ENCODE results near the gene DMC1.
A peak's percentile ranks its signal among the peaks of the same experiment; 100 is the strongest.

DMC1 gene

DNA sequence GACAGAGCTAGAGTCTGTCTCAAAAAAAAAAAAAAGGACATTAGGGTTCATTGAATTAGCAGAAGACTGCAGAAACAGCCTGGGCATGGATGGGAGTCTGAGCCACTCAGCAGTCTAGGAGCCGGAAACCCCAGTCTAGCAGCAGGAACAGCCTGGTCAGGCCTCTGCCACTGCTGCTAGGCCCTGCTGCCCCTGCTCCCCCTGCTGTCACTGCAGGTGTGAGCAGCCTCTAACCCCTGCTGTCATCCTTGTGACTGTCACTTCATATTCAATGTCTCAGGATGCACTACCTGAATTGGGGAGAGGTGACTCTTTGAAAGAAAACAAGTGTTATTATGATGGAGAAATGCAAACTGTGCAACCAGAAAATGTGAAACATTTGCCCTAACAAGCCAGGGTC is 56.9 kb downstream of the DMC1 start:
- Histone ChIP-seq H4K91ac (ENCODE audit: low read depth, low read length) (no peak overlapping the region), H3K18ac (ENCODE audit: low read length) (no peak overlapping the region), H3K4ac (ENCODE audit: low read depth, low read length) (no peak overlapping the region), H3K14ac (ENCODE audit: low read length) (no peak overlapping the region), H2BK120ac (ENCODE audit: insufficient read depth, low read length, poor library complexity) (no peak overlapping the region), H2AK5ac (ENCODE audit: low read length) (no peak overlapping the region), H4K12ac (ENCODE audit: low read depth, low read length) (no peak overlapping the region), H3K79me1 (ENCODE audit: low read length) (no peaks in the 10 kb centered on the region), H4K8ac (ENCODE audit: low read depth, low read length) (no peak overlapping the region), H3K4me1 (ENCODE audit: control insufficient read depth in 1 of 2, insufficient read depth in 2 of 2, low read length in 2 of 2) (peaks cover 0 to 2% of the 10 kb centered on the region in 2 experiments), H3K27ac (ENCODE audit: low read depth, low read length) (no peak overlapping the region), H3K9ac (ENCODE audit: low read length) (no peak overlapping the region), H3K9me3 (ENCODE audit: insufficient read depth, low read depth, low read length) (no peaks in the 10 kb centered on the region), H3K23ac (ENCODE audit: low read length) (no peak overlapping the region), H3K4me3 (ENCODE audit: low read depth, low read length) (no peak overlapping the region), H2BK5ac (ENCODE audit: low read depth, low read length, poor library complexity) (no peak overlapping the region), H3K79me2 (ENCODE audit: control insufficient read depth, insufficient read depth, low read length, poor library complexity) (no peaks in the 10 kb centered on the region), H3K4me2 (ENCODE audit: low read length) (no peak overlapping the region), H2BK12ac (ENCODE audit: low read length) (no peak overlapping the region), H3K27me3 (ENCODE audit: insufficient read depth, low read length) (no peaks in the 10 kb centered on the region), H2AFZ (ENCODE audit: insufficient read depth, low read length, poor library complexity) (no peak overlapping the region), H3K36me3 (ENCODE audit: control insufficient read depth in 1 of 2, insufficient read depth in 2 of 2, low read length in 2 of 2) (no peaks in the 10 kb centered on the region)
- no CpG with 5 or more reads among the region's 1 CpG for WGBS (ENCODE audit: extremely low coverage, insufficient coverage, insufficient read length)
- DNase-seq: no peak

DNA sequence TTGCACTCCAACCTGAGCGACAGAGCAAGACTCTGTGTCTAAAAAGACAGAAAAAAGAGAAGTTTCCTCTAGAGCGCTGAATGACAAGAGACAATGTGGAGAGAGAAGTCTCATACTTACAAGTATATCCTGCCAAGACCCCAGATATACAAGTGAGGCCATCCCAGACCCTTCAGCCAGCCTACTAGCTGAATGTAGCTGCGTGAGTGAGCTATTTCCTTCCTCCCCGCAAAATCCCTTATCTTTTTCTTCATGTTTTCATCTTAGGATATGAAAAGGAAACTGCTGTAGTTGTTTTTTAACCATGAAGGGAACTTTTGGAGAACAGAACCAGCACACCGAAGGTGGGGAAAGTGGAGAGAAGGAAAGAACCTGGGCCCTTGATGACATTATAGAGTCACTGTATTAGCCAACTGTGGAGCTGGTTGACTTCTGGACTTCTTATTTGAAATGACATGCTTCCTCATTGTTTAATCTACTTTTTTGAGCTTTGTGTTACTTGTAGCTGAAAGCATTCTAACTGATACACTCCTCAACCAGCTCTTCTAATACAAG is 59.5 kb downstream of the DMC1 start:
- DNase-seq: no peak
- H3K23ac ChIP-seq (ENCODE audit: low read length): no peak overlapping the region
- no CpG with 5 or more reads among the region's 5 CpGs for WGBS (ENCODE audit: extremely low coverage, insufficient coverage, insufficient read length)
- no peak overlapping the region for H2BK12ac ChIP-seq (ENCODE audit: low read length)
- no peaks in the 10 kb centered on the region for H3K27me3 ChIP-seq (ENCODE audit: insufficient read depth, low read length)
- no peak overlapping the region for H3K9ac ChIP-seq (ENCODE audit: low read length)
- H3K79me1 ChIP-seq (ENCODE audit: low read length): peaks cover 12% of the 10 kb centered on the region
- H3K9me3 ChIP-seq (ENCODE audit: insufficient read depth, low read depth, low read length): no peaks in the 10 kb centered on the region
- H4K8ac ChIP-seq (ENCODE audit: low read depth, low read length): no peak overlapping the region
- H3K4me2 ChIP-seq (ENCODE audit: low read length): no peak overlapping the region
- no peak overlapping the region for H4K12ac ChIP-seq (ENCODE audit: low read depth, low read length)
- no peak overlapping the region for H2AK5ac ChIP-seq (ENCODE audit: low read length)
- no peak overlapping the region for H4K91ac ChIP-seq (ENCODE audit: low read depth, low read length)
- H3K18ac ChIP-seq (ENCODE audit: low read length): no peak overlapping the region
- no peak overlapping the region for H3K14ac ChIP-seq (ENCODE audit: low read length)
- H3K79me2 ChIP-seq (ENCODE audit: control insufficient read depth, insufficient read depth, low read length, poor library complexity): peaks cover 11% of the 10 kb centered on the region
- no peaks in the 10 kb centered on the region for H3K36me3 ChIP-seq (ENCODE audit: control insufficient read depth in 1 of 2, insufficient read depth in 2 of 2, low read length in 2 of 2)
- no peak overlapping the region for H2BK120ac ChIP-seq (ENCODE audit: insufficient read depth, low read length, poor library complexity)
- no peak overlapping the region for H3K4ac ChIP-seq (ENCODE audit: low read depth, low read length)
- H2BK5ac ChIP-seq (ENCODE audit: low read depth, low read length, poor library complexity): no peak overlapping the region
- H3K27ac ChIP-seq (ENCODE audit: low read depth, low read length): no peak overlapping the region
- H3K4me1 ChIP-seq (ENCODE audit: control insufficient read depth in 1 of 2, insufficient read depth in 2 of 2, low read length in 2 of 2): peaks cover 0 to 7% of the 10 kb centered on the region in 2 experiments
- H3K4me3 ChIP-seq (ENCODE audit: low read depth, low read length): no peak overlapping the region
- H2AFZ ChIP-seq (ENCODE audit: insufficient read depth, low read length, poor library complexity): no peak overlapping the region

DNA sequence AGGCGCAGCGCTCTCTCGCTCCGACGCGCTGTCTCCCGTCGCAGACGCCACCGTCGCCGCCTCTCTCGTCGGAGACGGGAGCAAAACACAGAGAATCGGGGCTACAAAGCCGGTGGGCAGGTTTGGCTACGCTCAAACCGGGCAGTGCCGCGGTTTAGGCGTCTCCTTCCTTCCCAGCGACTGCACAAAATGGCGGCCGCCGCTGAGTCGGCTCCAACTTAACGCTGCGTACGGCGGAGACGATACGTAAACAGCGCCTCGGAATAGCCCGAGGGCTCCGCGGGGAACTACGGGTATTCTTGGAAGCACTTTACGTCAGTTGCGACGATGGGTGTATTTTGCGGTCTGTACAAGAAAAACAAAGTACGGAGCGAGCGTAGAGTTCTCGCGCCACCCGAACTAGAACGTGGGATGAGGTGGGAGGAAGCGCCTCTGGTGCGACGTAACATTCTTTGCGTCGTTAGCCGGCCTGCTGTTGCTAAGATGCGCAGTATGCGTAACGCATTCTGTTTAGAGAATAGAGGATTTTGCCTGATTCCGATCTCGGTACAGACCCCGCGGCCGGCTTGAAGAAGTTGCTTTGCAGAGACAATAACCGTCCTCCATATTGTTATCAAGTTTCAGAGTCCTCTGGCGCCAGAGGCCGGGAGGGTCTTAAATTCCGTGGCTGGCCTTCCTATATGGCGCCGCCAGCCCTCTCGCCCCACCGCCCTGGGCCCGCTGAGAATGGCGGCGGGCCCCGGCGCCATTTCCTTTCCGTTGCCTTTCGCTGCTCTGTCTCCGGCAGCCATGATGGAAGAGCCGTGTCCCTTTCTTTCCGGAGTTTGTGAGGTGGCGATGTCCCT is 63.6 kb downstream of the DMC1 start, which contains the start of gene DDX17:
Gene DDX17 (minus strand): TSS at position 194 of the 845 bp plus-strand sequence.
- Histone ChIP-seq H2AFZ (ENCODE audit: insufficient read depth, low read length, poor library complexity) (peak within 1 kb of the TSS; percentile 89), H3K79me1 (ENCODE audit: low read length) (peaks cover 14% of the 10 kb centered on the region), H3K4me2 (ENCODE audit: low read length) (peak within 1 kb of the TSS; percentile 69), H2BK120ac (ENCODE audit: insufficient read depth, low read length, poor library complexity) (peak within 1 kb of the TSS; percentile 82), H3K27me3 (ENCODE audit: insufficient read depth, low read length) (no peaks in the 10 kb centered on the region), H2AK5ac (ENCODE audit: low read length) (peak within 1 kb of the TSS; percentile 90), H3K4ac (ENCODE audit: low read depth, low read length) (peak within 1 kb of the TSS; percentile 87), H2BK5ac (ENCODE audit: low read depth, low read length, poor library complexity) (peak within 1 kb of the TSS; percentile 97), H4K91ac (ENCODE audit: low read depth, low read length) (peak within 1 kb of the TSS; percentile 99), H3K18ac (ENCODE audit: low read length) (peak within 1 kb of the TSS; percentile 98), H3K9ac (ENCODE audit: low read length) (peak within 1 kb of the TSS; percentile 100), H3K14ac (ENCODE audit: low read length) (peak within 1 kb of the TSS; percentile 99), H3K79me2 (ENCODE audit: control insufficient read depth, insufficient read depth, low read length, poor library complexity) (peaks cover 26% of the 10 kb centered on the region), H3K9me3 (ENCODE audit: insufficient read depth, low read depth, low read length) (no peaks in the 10 kb centered on the region), H4K8ac (ENCODE audit: low read depth, low read length) (peak within 1 kb of the TSS; percentile 99), H3K4me1 (ENCODE audit: control insufficient read depth in 1 of 2, insufficient read depth in 2 of 2, low read length in 2 of 2) (peaks cover 0 to 7% of the 10 kb centered on the region in 2 experiments), H3K23ac (ENCODE audit: low read length) (peak within 1 kb of the TSS; percentile 96), H3K36me3 (ENCODE audit: control insufficient read depth in 1 of 2, insufficient read depth in 2 of 2, low read length in 2 of 2) (peaks cover 2 to 7% of the 10 kb centered on the region in 2 experiments), H4K12ac (ENCODE audit: low read depth, low read length) (peak within 1 kb of the TSS; percentile 96), H2BK12ac (ENCODE audit: low read length) (peak within 1 kb of the TSS; percentile 47), H3K27ac (ENCODE audit: low read depth, low read length) (peak within 1 kb of the TSS; percentile 100), H3K4me3 (ENCODE audit: low read depth, low read length) (peak within 1 kb of the TSS; percentile 100)
- WGBS (ENCODE audit: extremely low coverage, insufficient coverage, insufficient read length): no CpG with 5 or more reads among the region's 83 CpGs
- peak; percentile 96 to 99 for DNase-seq

DNA sequence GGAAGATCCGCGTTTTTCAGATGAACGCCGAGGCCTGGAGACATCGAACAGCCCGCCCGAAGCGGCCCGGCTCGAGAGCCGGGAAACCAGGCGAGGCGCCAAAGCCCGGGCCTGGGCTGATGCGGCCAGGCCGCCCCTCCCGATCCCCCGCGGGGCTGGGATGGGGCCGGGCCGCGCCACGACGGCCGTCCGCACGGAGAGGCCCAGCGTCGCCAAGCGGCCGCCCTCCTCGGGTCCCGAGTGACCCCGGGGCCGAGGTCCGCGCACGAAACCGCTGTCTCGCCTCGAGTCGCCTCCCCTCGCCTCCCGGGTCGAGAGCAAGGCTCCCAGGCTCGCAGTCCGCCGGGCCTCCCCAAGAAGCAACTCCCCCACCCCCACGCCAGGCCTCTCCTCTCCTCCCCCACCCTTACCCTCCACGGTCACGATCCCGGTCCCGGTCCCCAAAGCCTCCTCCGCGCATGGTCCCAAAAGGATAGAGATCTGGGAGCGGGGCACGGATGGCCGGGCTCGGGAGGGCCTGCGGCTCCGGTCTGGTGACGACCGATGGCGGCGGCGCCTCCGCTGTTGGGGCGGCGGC is 64.4 kb downstream of the DMC1 start:
- H3K79me2 ChIP-seq (ENCODE audit: control insufficient read depth, insufficient read depth, low read length, poor library complexity): peaks cover 26% of the 10 kb centered on the region
- H4K8ac ChIP-seq (ENCODE audit: low read depth, low read length): peak overlapping the region; percentile 99
- peak overlapping the region; percentile 78 for H2AFZ ChIP-seq (ENCODE audit: insufficient read depth, low read length, poor library complexity)
- peak overlapping the region; percentile 87 for H3K4ac ChIP-seq (ENCODE audit: low read depth, low read length)
- no peaks in the 10 kb centered on the region for H3K9me3 ChIP-seq (ENCODE audit: insufficient read depth, low read depth, low read length)
- peak overlapping the region; percentile 99 for H4K91ac ChIP-seq (ENCODE audit: low read depth, low read length)
- H3K27me3 ChIP-seq (ENCODE audit: insufficient read depth, low read length): no peaks in the 10 kb centered on the region
- no peak overlapping the region for H2BK12ac ChIP-seq (ENCODE audit: low read length)
- WGBS (ENCODE audit: extremely low coverage, insufficient coverage, insufficient read length): no CpG with 5 or more reads among the region's 69 CpGs
- peak overlapping the region; percentile 82 for H2BK120ac ChIP-seq (ENCODE audit: insufficient read depth, low read length, poor library complexity)
- no peak overlapping the region for H3K23ac ChIP-seq (ENCODE audit: low read length)
- peak overlapping the region; percentile 53 for H3K4me2 ChIP-seq (ENCODE audit: low read length)
- H3K4me3 ChIP-seq (ENCODE audit: low read depth, low read length): peak overlapping the region; percentile 100
- H3K9ac ChIP-seq (ENCODE audit: low read length): peak overlapping the region; percentile 100
- peak overlapping the region; percentile 96 for H4K12ac ChIP-seq (ENCODE audit: low read depth, low read length)
- H2BK5ac ChIP-seq (ENCODE audit: low read depth, low read length, poor library complexity): peak overlapping the region; percentile 97
- H3K18ac ChIP-seq (ENCODE audit: low read length): peak overlapping the region; percentile 98
- H3K36me3 ChIP-seq (ENCODE audit: control insufficient read depth in 1 of 2, insufficient read depth in 2 of 2, low read length in 2 of 2): peaks cover 2 to 9% of the 10 kb centered on the region in 2 experiments
- H3K4me1 ChIP-seq (ENCODE audit: control insufficient read depth in 1 of 2, insufficient read depth in 2 of 2, low read length in 2 of 2): peaks cover 0 to 7% of the 10 kb centered on the region in 2 experiments
- peak; percentile 14 to 59 for DNase-seq
- peak overlapping the region; percentile 90 for H2AK5ac ChIP-seq (ENCODE audit: low read length)
- peaks cover 14% of the 10 kb centered on the region for H3K79me1 ChIP-seq (ENCODE audit: low read length)
- H3K14ac ChIP-seq (ENCODE audit: low read length): peak overlapping the region; percentile 99
- peak overlapping the region; percentile 100 for H3K27ac ChIP-seq (ENCODE audit: low read depth, low read length)

Data from trophoblast cell (in vitro differentiated cells and primary cell).